ENCODE measurements around the gene MAP3K19. TPM values are rescaled to one million over a fixed set of nuclear protein-coding genes. Genes with fewer than 3 reads are reported as not detected.

Gene MAP3K19
- total RNA-seq, 1 experiment from 2014 or later: not detected

GRCh38 chr2:135056790-135057189 is 9.5 kb upstream of the MAP3K19 start:
- Mint-ChIP-seq H3K27ac (no peak overlapping the region), H3K4me3 (no peak overlapping the region), H3K36me3 (peaks cover 19% of the 10 kb centered on the region), H3K27me3 (ENCODE audit: low read depth) (no peaks in the 10 kb centered on the region), H3K9me3 (no peaks in the 10 kb centered on the region), H3K4me1 (peaks cover 10% of the 10 kb centered on the region)
- ATAC-seq: no peak
- DNase-seq (ENCODE audit: low spot score): no peak
- CTCF ChIA-PET: no interaction called here
- TF ChIP-seq ZNF219 (CRISPR knock-in tag; IDR thresholded peaks at IDR 0.05; ENCODE audit: borderline replicate concordance) (no peak), GABPB1 (CRISPR knock-in tag; IDR thresholded peaks at IDR 0.05) (peak; percentile 99), TP53 (CRISPR knock-in tag; IDR thresholded peaks at IDR 0.05) (no peak), PREB (CRISPR knock-in tag; IDR thresholded peaks at IDR 0.05; ENCODE audit: borderline replicate concordance) (no peak), CDX4 (CRISPR knock-in tag; IDR thresholded peaks at IDR 0.05; ENCODE audit: borderline replicate concordance) (no peak), USF2 (CRISPR knock-in tag; IDR thresholded peaks at IDR 0.05) (no peak), AR (CRISPR knock-in tag; IDR thresholded peaks at IDR 0.05) (no peak)
- POLR2A ChIA-PET: no interaction called here

- no peak for TF ChIP-seq ETV6 (CRISPR knock-in tag; IDR thresholded peaks at IDR 0.05)
- no peak for TF ChIP-seq OVOL2 (CRISPR knock-in tag; IDR thresholded peaks at IDR 0.05; ENCODE audit: borderline replicate concordance)
- no peak for TF ChIP-seq IRF1 (CRISPR knock-in tag; IDR thresholded peaks at IDR 0.05)
- TF ChIP-seq RORB (CRISPR knock-in tag; IDR thresholded peaks at IDR 0.05): no peak
- no peak for TF ChIP-seq CDX4 (CRISPR knock-in tag; IDR thresholded peaks at IDR 0.05; ENCODE audit: borderline replicate concordance)
- no peak for TF ChIP-seq ZSCAN18 (CRISPR knock-in tag; IDR thresholded peaks at IDR 0.05)
- no peak for TF ChIP-seq ZNF219 (CRISPR knock-in tag; IDR thresholded peaks at IDR 0.05; ENCODE audit: borderline replicate concordance)
- Mint-ChIP-seq H3K9me3 (no peaks in the 10 kb centered on the region), H3K27ac (peak overlapping the region; percentile 60; the same call in 1 of the 2 replicates), H3K36me3 (peaks cover 11% of the 10 kb centered on the region), H3K4me3 (no peak overlapping the region), H3K4me1 (peaks cover 15% of the 10 kb centered on the region), H3K27me3 (ENCODE audit: low read depth) (no peaks in the 10 kb centered on the region)
- DNase-seq (ENCODE audit: low spot score) (no peak), ATAC-seq (no peak)
- ChIA-PET CTCF (interaction anchor here (1.1 kb wide), 1 partner anchor 12 kb away, joined by 3 read pairs; no protein-coding TSS in a partner anchor), POLR2A (no interaction called here)
Observed at GRCh38 chr2:135055182-135055786, 8.0 kb upstream of the MAP3K19 start.

Measured in WTC11 (cell line).